ENCODE results near the gene KCNMB3. TPM values are rescaled to one million over a fixed set of nuclear protein-coding genes. Genes with fewer than 3 reads are reported as not detected.
"Not testable (repeated sequence)": the region's sequence is repeated elsewhere in the genome, so short reads cannot be mapped to it uniquely, and the experiment has no call there.

KCNMB3 gene
- total and polyA plus RNA-seq, 4 donors: 0.96 to 5.5 (median 2.3) TPM

- no peak overlapping the region for H3K4me3 ChIP-seq
- no peak for DNase-seq
- H3K9me3 ChIP-seq (ENCODE audit: control insufficient read depth in 4 of 4, insufficient read depth in 3 of 4, low read length in 3 of 4): peaks cover 0 to 12% (median 2%) of the 10 kb centered on the region in 4 donors
- H3K4me1 ChIP-seq (ENCODE audit: control insufficient read depth in 5 of 5, insufficient read depth in 5 of 5, low read length in 5 of 5): peaks cover 0 to 3% (median 0%) of the 10 kb centered on the region in 5 donors
- ATAC-seq (ENCODE audit: insufficient read depth, low FRiP score): no peak
- no peak overlapping the region for H3K27ac ChIP-seq (ENCODE audit: low read depth in 1 of 2, low read length in 1 of 2)
- no peak overlapping the region for H3K9ac ChIP-seq (ENCODE audit: insufficient read depth in 1 of 2, low read length in 2 of 2)
- H3K36me3 ChIP-seq (ENCODE audit: control insufficient read depth in 4 of 4, insufficient read depth in 4 of 4, low read length in 4 of 4): no peaks in the 10 kb centered on the region
- TF ChIP-seq, protein P1, sequence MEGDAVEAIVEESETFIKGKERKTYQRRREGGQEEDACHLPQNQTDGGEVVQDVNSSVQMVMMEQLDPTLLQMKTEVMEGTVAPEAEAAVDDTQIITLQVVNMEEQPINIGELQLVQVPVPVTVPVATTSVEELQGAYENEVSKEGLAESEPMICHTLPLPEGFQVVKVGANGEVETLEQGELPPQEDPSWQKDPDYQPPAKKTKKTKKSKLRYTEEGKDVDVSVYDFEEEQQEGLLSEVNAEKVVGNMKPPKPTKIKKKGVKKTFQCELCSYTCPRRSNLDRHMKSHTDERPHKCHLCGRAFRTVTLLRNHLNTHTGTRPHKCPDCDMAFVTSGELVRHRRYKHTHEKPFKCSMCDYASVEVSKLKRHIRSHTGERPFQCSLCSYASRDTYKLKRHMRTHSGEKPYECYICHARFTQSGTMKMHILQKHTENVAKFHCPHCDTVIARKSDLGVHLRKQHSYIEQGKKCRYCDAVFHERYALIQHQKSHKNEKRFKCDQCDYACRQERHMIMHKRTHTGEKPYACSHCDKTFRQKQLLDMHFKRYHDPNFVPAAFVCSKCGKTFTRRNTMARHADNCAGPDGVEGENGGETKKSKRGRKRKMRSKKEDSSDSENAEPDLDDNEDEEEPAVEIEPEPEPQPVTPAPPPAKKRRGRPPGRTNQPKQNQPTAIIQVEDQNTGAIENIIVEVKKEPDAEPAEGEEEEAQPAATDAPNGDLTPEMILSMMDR (IDR thresholded peaks at IDR 0.05; ENCODE audit: control extremely low read depth, extremely low read depth): no peak
- 98% methylated on average over 29 of the region's 29 CpGs for WGBS, 2 donors
- H3K27me3 ChIP-seq (ENCODE audit: control insufficient read depth in 3 of 3, insufficient read depth in 3 of 3, low read length in 2 of 3): no peaks in the 10 kb centered on the region
Observed at GRCh38 chr3:179263134-179263533, 12.2 kb upstream of the KCNMB3 start.

DNA sequence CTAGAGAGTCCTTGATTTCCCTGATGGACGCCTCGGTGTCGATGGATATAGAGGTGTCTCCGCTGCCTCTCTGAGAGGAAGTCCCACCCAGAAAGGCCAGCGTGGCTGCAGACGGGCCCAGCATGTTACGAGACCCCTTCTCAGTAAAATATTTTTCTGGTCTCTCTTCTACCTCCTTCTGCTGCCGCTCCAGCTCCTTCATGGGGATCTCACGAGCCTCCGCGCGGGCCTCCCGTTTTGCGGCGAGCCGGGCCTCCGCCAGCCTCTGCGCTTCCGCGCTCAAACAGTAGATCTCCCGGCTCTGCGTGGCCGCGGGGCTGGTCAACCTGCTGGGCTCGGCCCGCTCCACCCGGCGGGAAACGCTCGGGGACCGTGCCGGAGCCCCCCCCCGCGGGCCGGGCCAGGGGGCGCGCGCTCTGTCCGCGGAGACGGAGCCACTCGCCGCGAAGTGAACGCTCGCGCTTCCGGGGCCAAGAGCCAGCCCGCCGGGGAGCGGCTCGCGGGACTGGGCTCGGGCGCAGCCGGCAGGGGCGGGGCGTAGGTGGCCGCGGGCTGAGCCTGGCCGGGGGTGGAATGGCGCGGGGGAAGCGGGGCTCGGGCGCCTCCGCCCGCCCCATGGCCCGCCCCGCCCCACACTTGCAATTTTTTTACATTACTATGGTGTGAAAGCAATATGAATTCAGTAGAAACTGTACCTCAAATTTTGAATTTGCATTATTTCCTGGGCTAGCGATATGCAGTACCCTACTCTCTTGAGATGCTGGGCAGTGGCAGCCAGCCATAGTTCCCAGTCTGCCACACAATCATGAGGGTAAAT lies 10.2 kb upstream of the KCNMB3 start:
- Histone ChIP-seq H3K9ac (ENCODE audit: insufficient read depth in 1 of 2, low read length in 2 of 2) (peak overlapping the region in 1 of 2 donors; percentile 53), H3K36me3 (ENCODE audit: control insufficient read depth in 4 of 4, insufficient read depth in 4 of 4, low read length in 4 of 4) (no peaks in the 10 kb centered on the region), H3K27ac (ENCODE audit: low read depth in 1 of 2, low read length in 1 of 2) (peak overlapping the region; percentile 43 to 70), H3K4me3 (peak overlapping the region; percentile 61), H3K27me3 (ENCODE audit: control insufficient read depth in 3 of 3, insufficient read depth in 3 of 3, low read length in 2 of 3) (no peaks in the 10 kb centered on the region), H3K9me3 (ENCODE audit: control insufficient read depth in 4 of 4, insufficient read depth in 3 of 4, low read length in 3 of 4) (peaks cover 0 to 12% (median 2%) of the 10 kb centered on the region in 4 donors), H3K4me1 (ENCODE audit: control insufficient read depth in 5 of 5, insufficient read depth in 5 of 5, low read length in 5 of 5) (peaks cover 0 to 3% (median 0%) of the 10 kb centered on the region in 5 donors)
- ATAC-seq (ENCODE audit: insufficient read depth, low FRiP score) (peak; percentile 100), DNase-seq (peak; percentile 78 to 86 (median 81))
- WGBS, 2 donors: 7 to 14% methylated on average over 54 to 71 of the region's 71 CpGs
- TF ChIP-seq, protein P1 (IDR thresholded peaks at IDR 0.05; ENCODE audit: control extremely low read depth, extremely low read depth): no peak

DNA sequence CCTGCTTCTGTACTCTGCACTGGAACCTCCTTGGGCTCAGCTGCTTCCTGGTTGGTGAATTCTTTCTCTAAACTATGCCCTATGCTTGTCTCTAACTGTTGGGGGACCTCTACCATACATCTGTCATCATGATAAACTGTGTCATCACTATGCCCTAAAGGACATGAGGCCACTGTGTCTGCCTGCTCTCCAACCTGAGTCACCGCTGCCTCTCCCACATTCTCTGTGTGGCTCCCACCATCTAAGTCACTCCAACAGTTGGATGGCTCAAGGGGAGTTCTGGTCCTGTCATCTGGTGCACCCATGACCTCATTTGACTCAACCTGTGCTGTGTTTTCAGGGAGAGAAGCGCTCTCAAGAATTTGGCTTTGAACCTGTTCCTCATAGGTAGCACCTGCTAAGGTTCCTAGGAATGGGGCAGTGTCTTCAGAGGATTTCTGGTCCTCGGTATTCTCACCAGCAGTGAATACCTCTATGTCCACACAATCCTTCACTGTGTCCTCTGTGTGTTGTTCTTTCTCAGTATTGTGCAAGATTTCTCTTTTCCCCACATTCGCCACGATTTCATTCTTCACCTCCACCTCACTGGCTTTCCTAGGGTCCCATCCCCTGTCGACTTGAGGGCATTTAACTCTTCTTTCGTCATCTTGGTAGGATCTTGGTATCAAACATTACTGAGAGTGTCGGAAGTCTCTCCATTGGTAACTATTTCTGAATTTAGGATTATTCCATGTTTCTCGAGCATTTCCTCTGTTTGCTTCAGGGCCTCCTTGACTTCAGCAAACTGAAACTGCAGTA lies 9.2 kb upstream of the KCNMB3 start:
- not testable (repeated sequence) for DNase-seq; H3K27ac ChIP-seq (ENCODE audit: low read depth in 1 of 2, low read length in 1 of 2); H3K36me3 ChIP-seq (ENCODE audit: control insufficient read depth in 4 of 4, insufficient read depth in 4 of 4, low read length in 4 of 4); H3K27me3 ChIP-seq (ENCODE audit: control insufficient read depth in 3 of 3, insufficient read depth in 3 of 3, low read length in 2 of 3); H3K9ac ChIP-seq (ENCODE audit: insufficient read depth in 1 of 2, low read length in 2 of 2); H3K4me1 ChIP-seq (ENCODE audit: control insufficient read depth in 5 of 5, insufficient read depth in 5 of 5, low read length in 5 of 5); H3K4me3 ChIP-seq; ATAC-seq (ENCODE audit: insufficient read depth, low FRiP score)
- peaks cover 0 to 12% (median 2%) of the 10 kb centered on the region in 4 donors for H3K9me3 ChIP-seq (ENCODE audit: control insufficient read depth in 4 of 4, insufficient read depth in 3 of 4, low read length in 3 of 4)
- 94 to 99% methylated on average over 9 of the region's 9 CpGs for whole genome bisulfite sequencing, 2 donors

DNA sequence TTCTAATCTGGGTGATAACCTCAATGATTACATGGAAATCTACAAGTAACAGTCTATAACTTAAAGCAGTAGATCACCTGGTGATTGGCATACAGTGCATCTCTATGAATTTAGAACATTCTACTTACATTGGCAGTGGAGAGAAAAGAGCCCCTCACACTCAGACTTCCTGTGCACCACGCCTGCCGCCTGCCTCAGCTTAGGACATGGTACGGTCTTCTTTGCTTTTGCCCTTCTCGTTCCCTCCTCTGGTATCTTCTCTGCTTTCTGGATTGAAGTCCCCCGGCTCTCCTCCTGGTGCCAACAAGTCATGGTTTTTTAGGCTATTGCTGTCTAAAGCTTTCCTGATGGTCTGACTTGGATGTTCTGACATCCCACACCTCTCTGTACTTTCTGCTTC lies 7.9 kb upstream of the KCNMB3 start:
- peaks cover 0 to 12% (median 2%) of the 10 kb centered on the region in 4 donors for H3K9me3 ChIP-seq (ENCODE audit: control insufficient read depth in 4 of 4, insufficient read depth in 3 of 4, low read length in 3 of 4)
- H3K4me1 ChIP-seq (ENCODE audit: control insufficient read depth in 5 of 5, insufficient read depth in 5 of 5, low read length in 5 of 5): peaks cover 0 to 3% (median 0%) of the 10 kb centered on the region in 5 donors
- H3K36me3 ChIP-seq (ENCODE audit: control insufficient read depth in 4 of 4, insufficient read depth in 4 of 4, low read length in 4 of 4): no peaks in the 10 kb centered on the region
- H3K9ac ChIP-seq (ENCODE audit: insufficient read depth in 1 of 2, low read length in 2 of 2): no peak overlapping the region
- H3K27ac ChIP-seq (ENCODE audit: low read depth in 1 of 2, low read length in 1 of 2): no peak overlapping the region
- WGBS, 2 donors: 76 to 88% methylated on average over 5 of the region's 5 CpGs
- no peak overlapping the region for H3K4me3 ChIP-seq
- no peaks in the 10 kb centered on the region for H3K27me3 ChIP-seq (ENCODE audit: control insufficient read depth in 3 of 3, insufficient read depth in 3 of 3, low read length in 2 of 3)
- TF ChIP-seq, protein P1 (IDR thresholded peaks at IDR 0.05; ENCODE audit: control extremely low read depth, extremely low read depth): no peak
- ATAC-seq (ENCODE audit: insufficient read depth, low FRiP score) (no peak), DNase-seq (no peak)

- H3K36me3 ChIP-seq (ENCODE audit: control insufficient read depth in 4 of 4, insufficient read depth in 4 of 4, low read length in 4 of 4); H3K27me3 ChIP-seq (ENCODE audit: control insufficient read depth in 3 of 3, insufficient read depth in 3 of 3, low read length in 2 of 3): not testable (repeated sequence)
Observed at GRCh38 chr3:179257742-179258141, 6.8 kb upstream of the KCNMB3 start.

More at GRCh38 chr3:179257742-179258141, 6.8 kb upstream of the KCNMB3 start:
- DNase-seq; ATAC-seq (ENCODE audit: insufficient read depth, low FRiP score); H3K27ac ChIP-seq (ENCODE audit: low read depth in 1 of 2, low read length in 1 of 2); H3K9ac ChIP-seq (ENCODE audit: insufficient read depth in 1 of 2, low read length in 2 of 2); H3K4me1 ChIP-seq (ENCODE audit: control insufficient read depth in 5 of 5, insufficient read depth in 5 of 5, low read length in 5 of 5); H3K4me3 ChIP-seq: not testable (repeated sequence)
- 96 to 99% methylated on average over 11 of the region's 11 CpGs for WGBS, 2 donors
- H3K9me3 ChIP-seq (ENCODE audit: control insufficient read depth in 4 of 4, insufficient read depth in 3 of 4, low read length in 3 of 4): peaks cover 0 to 12% (median 2%) of the 10 kb centered on the region in 4 donors
